GM12874 (cell line): ENCODE measurements around the gene SSH3.

Source experiments
- TF ChIP-seq, protein P1 (sequence below): IDR thresholded peaks from 2 replicates; pipeline ENCODE4 v1.5.1; 2011; ENCODE audit warnings: low read depth, mild to moderate bottlenecking, control low read depth, low read length, moderate library complexity; ENCODE audit not compliant: insufficient read depth

Gene SSH3

DNA sequence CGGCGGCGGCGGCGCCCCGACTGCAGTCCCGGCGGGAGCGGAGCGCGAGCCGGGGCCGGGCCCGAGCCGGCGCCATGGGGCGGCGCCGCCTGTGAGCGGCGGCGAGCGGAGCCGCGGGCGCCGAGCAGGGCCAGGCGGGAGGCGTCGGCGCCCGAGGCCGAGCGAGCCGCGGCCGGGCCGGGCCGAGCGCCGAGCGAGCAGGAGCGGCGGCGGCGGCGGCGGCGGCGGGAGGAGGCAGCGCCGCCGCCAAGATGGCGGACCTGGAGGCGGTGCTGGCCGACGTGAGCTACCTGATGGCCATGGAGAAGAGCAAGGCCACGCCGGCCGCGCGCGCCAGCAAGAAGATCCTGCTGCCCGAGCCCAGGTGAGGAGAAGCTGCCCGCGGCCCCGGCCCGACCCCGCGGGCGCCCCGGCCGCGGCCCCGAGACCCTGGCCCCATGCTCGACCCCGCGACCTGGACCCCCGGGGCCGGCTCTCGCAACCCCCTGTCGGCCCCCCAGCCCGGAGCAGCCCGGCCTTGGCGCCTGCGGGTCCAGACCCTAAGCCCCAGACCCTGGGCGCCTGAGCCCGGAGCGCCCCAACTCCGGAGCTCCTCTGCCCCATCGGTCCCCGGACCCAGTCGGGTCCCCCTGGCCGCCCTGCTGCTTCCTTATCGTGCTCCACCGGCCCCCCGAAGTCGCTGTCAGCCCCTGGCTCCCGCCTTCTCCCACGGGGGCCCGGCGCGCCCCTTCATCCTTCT lies 36.7 kb upstream of the SSH3 start, which contains the start of gene GRK2:
Gene GRK2, plus strand, starts transcription at position 25 of the 739 bp plus-strand sequence. Its CDS starts 227 bp downstream, at position 252.
- TF ChIP-seq, protein P1, sequence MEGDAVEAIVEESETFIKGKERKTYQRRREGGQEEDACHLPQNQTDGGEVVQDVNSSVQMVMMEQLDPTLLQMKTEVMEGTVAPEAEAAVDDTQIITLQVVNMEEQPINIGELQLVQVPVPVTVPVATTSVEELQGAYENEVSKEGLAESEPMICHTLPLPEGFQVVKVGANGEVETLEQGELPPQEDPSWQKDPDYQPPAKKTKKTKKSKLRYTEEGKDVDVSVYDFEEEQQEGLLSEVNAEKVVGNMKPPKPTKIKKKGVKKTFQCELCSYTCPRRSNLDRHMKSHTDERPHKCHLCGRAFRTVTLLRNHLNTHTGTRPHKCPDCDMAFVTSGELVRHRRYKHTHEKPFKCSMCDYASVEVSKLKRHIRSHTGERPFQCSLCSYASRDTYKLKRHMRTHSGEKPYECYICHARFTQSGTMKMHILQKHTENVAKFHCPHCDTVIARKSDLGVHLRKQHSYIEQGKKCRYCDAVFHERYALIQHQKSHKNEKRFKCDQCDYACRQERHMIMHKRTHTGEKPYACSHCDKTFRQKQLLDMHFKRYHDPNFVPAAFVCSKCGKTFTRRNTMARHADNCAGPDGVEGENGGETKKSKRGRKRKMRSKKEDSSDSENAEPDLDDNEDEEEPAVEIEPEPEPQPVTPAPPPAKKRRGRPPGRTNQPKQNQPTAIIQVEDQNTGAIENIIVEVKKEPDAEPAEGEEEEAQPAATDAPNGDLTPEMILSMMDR = no peak

DNA sequence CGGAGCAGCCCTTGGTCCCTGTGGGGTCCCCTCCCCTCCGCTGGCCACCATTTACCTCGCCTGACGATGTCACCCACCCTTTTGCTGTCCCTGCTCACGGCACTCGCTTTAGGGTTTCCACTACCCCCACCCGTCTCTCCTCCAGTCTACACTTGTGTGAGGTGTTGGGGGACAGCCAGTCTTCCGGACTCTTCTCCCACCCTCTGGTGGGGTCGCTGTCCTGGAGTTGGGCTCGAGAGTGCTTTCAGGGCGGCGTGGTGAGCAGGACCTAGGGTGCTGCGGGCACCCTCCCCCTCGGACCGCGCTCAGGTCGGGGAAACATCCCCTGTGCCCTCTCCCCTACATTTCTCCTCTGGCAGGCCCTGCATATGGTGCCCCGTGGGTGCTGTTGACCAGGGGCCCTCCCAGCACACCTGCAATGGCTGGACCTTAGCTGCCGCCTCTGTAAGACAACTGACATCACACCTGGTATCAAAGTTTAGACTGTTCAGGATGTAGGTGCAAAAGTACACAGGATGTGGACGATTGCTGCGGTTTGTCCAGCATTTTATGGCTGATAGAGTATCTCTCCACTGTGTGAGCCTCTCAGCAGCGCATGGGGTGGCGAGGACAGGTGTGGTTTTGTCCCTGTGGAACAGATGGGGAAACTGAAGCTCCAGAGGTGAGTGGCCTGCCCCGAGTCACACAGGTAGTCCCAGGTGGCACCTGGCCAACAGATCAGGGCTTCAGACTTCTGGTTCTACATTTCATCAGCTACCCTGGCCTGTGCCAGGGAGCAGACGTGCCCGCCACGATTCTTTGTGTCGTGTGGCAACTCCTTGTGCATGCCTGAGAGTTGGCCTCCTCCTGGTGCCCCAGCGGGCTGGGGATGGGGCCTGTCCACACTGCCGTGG lies 35.9 kb upstream of the SSH3 start:
- TF ChIP-seq, protein P1 = no peak

DNA sequence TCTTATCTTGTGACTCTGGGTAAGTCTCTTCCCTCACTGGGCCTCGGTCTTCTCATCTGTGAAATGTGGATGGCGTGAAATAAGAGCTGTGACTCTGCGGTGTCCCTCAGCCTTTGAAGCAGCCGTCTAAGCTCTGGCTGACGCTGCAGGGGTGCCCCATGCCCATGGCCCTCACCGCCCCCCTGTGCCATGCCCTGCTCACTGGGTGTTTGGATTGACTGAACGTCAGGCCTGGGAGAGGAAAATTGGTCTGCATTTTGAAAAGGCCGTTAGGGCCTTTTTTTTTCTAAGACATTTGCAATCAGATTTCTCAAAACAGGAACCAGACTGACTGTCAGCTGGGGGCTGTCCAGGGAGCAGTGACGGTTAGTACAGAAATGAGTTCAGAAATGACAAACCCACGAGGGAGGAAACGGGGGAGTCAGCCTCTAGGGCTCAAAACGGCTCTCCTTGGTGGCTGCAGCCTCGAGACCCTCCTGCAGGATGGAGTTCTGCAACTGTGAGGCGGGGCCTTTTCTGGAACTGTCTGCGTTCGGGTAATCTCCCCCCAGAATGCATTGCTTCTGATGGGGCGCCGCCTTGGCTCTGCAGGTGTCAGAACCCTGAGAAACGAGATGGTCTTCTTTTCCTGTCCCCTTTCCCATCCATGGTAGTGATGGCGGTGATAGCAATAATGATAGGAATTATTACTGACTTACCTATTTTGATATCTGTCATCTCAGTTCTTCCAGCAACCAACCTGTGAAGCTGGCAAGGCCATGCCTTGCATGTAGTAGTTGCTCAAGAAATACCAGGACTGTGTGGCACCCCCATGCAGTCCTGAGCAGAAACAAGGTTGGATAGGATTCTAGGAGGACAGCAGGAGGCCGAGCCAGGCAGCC lies 35.0 kb upstream of the SSH3 start:
- TF ChIP-seq, protein P1 = no peak

DNA sequence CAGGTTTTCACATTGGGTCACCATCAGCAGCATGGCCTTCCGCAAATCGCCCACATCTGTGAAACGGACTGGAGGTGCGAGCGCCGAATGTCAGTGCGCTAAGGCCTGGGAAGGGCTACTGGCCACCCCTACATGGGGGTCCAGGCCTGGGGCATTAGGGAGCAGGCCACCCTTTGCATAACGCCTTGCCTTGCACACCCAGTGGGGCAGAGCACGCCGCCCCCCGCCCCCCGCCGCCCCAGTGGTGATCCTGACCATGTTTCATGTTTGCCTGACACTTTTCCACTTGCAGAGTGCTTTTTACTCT lies 34.4 kb upstream of the SSH3 start:
- TF ChIP-seq, protein P1 = no peak

DNA sequence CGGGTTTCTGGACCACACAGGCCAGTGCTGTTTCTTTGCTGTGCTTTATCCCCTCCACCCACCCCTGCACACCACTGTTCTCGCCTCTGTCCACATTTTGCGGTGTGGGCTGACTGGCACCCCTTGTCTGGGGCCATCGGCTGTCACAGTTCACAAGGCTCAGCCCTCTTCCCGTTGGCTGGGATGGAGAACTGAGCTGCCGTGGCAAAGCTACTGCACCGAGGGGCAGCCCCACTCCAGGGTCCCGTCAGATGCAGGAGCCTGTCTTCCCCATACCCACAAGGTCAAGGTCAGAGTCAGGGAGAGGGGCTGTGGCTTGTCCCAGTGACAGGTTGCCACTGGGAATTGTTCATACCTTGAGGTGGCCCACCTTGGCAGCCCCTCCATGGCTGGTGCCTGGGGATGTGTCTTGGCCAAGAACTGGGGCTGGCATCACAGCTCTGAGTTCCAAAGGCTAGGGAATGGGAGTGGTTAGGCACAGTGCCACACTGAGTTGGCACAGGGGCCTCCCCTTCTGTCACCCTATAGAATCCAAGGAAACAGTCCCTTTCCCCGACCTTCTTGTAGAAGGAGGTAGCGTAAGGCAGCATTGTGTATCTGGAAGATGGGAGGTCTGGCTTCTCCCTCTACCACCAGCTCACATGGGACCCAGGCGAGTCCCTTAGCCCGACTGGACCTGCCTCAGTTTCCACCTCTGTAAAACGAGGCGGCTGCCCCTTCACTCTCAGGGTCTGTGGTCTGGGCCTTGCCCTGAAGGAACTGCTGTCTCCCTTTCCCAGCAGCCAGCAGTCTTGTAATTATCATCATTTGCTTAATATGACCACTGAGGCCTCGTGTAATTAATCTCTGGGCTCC lies 33.7 kb upstream of the SSH3 start:
- TF ChIP-seq, protein P1 = no peak

DNA sequence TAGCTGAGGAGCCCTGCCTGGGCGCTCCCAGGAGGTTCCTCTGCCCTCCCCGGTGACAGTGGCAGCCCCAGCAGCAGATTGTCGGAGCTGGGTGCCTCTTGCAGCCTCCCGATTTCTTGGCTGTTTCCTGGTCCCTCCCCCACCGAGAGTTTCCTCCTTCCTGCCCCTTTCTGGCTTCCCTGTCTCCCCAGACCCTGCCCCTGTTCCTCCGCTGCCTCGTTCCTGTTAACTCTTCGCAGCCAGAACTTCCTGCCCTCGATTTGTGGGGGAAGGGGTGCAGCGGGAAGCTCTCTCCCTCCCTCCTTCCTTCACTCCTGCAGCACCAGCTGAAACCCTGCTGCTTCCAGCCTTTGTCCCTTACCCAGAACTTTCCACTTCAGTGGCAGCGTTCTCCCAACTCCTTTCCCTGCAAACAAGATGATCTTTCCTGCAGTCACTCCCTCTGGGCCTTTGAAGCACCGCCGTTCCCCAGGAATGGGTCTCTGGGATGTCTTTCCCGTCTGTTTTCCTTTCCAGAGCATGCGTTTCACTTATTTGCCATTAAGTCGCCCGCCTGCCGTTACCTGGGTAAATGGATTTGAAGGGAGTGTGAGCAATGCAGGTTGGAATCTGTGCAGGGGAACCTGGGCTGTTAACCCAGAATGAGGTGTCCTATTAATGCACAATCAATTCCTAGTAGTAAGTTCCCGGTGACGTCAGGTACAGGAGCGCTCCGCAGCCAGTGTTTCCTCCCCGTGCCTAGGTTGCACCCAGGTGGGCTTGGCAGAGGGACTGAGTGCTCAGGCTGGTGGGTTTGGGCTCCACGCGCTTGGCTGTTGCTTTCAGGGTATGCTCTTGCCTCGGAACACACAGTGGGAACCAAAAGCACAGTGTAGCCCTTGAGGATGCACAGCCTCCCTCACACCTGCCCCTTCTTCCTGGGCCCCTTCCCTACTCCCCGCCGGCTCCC lies 32.8 kb upstream of the SSH3 start:
- TF ChIP-seq, protein P1 = no peak
